ENCODE results near the gene RRM2.

DNA sequence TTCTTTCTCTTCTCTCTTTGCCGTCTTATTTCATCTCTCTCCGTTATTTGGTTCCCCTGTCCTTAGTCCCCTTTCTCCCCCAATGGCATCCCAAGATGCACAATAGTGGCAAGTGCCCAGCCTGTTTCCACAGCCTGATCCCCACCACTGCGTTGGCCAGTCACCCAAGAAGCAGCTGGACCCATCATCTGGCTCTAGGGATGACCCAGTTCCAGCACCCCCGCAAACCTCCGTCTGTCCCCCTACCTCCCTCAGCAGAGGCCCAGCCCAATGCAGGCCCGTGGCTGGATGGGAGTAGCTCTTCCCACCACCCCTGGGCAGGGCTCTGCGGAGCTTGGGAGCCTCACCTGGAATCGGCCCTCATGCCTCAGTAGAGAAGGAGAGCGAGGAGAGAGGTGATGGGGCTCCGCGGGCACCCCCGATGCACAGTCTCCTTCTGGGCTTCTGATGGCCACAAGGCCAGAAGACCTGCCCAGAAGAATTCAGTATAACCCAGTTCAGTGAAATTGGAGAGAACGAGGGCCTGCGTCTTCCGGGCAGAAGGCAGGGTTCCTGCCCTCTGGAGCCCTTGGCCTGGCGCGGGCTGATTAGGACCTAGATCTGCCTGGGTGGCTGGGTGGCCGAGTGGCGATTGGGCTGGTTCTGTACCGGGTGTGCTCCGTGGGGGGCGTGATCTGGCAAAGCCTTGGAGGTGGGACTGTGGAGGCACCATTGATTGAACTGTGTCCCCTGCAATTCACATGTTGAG is 50.9 kb downstream of the RRM2 start:
- TF ChIP-seq, protein P1, sequence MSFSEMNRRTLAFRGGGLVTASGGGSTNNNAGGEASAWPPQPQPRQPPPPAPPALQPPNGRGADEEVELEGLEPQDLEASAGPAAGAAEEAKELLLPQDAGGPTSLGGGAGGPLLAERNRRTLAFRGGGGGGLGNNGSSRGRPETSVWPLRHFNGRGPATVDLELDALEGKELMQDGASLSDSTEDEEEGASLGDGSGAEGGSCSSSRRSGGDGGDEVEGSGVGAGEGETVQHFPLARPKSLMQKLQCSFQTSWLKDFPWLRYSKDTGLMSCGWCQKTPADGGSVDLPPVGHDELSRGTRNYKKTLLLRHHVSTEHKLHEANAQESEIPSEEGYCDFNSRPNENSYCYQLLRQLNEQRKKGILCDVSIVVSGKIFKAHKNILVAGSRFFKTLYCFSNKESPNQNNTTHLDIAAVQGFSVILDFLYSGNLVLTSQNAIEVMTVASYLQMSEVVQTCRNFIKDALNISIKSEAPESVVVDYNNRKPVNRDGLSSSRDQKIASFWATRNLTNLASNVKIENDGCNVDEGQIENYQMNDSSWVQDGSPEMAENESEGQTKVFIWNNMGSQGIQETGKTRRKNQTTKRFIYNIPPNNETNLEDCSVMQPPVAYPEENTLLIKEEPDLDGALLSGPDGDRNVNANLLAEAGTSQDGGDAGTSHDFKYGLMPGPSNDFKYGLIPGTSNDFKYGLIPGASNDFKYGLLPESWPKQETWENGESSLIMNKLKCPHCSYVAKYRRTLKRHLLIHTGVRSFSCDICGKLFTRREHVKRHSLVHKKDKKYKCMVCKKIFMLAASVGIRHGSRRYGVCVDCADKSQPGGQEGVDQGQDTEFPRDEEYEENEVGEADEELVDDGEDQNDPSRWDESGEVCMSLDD (tag by site-specific recombination; IDR thresholded peaks at IDR 0.05) = no peak
- TF ChIP-seq SP2 (tag by site-specific recombination; IDR thresholded peaks at IDR 0.05) = no peak
- TF ChIP-seq ZNF174 (tag by site-specific recombination; IDR thresholded peaks at IDR 0.05) = no peak
- TF ChIP-seq, protein P2, sequence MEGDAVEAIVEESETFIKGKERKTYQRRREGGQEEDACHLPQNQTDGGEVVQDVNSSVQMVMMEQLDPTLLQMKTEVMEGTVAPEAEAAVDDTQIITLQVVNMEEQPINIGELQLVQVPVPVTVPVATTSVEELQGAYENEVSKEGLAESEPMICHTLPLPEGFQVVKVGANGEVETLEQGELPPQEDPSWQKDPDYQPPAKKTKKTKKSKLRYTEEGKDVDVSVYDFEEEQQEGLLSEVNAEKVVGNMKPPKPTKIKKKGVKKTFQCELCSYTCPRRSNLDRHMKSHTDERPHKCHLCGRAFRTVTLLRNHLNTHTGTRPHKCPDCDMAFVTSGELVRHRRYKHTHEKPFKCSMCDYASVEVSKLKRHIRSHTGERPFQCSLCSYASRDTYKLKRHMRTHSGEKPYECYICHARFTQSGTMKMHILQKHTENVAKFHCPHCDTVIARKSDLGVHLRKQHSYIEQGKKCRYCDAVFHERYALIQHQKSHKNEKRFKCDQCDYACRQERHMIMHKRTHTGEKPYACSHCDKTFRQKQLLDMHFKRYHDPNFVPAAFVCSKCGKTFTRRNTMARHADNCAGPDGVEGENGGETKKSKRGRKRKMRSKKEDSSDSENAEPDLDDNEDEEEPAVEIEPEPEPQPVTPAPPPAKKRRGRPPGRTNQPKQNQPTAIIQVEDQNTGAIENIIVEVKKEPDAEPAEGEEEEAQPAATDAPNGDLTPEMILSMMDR (tag by site-specific recombination; IDR thresholded peaks at IDR 0.05) = no peak
- no peak for TF ChIP-seq GLI4 (tag by site-specific recombination; IDR thresholded peaks at IDR 0.05)
- TF ChIP-seq, protein P3, sequence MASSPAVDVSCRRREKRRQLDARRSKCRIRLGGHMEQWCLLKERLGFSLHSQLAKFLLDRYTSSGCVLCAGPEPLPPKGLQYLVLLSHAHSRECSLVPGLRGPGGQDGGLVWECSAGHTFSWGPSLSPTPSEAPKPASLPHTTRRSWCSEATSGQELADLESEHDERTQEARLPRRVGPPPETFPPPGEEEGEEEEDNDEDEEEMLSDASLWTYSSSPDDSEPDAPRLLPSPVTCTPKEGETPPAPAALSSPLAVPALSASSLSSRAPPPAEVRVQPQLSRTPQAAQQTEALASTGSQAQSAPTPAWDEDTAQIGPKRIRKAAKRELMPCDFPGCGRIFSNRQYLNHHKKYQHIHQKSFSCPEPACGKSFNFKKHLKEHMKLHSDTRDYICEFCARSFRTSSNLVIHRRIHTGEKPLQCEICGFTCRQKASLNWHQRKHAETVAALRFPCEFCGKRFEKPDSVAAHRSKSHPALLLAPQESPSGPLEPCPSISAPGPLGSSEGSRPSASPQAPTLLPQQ (tag by site-specific recombination; IDR thresholded peaks at IDR 0.05) = no peak
- TF ChIP-seq ZNF629 (tag by site-specific recombination; IDR thresholded peaks at IDR 0.05) = no peak
- TF ChIP-seq, protein P4, sequence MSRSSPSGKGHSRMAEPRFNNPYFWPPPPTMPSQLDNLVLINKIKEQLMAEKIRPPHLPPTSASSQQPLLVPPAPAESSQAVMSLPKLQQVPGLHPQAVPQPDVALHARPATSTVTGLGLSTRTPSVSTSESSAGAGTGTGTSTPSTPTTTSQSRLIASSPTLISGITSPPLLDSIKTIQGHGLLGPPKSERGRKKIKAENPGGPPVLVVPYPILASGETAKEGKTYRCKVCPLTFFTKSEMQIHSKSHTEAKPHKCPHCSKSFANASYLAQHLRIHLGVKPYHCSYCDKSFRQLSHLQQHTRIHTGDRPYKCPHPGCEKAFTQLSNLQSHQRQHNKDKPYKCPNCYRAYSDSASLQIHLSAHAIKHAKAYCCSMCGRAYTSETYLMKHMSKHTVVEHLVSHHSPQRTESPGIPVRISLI (tag by site-specific recombination; IDR thresholded peaks at IDR 0.05) = no peak
- TF ChIP-seq ZNF23 (tag by site-specific recombination; IDR thresholded peaks at IDR 0.05; ENCODE audit: borderline replicate concordance) = no peak
- TF ChIP-seq, protein P5, sequence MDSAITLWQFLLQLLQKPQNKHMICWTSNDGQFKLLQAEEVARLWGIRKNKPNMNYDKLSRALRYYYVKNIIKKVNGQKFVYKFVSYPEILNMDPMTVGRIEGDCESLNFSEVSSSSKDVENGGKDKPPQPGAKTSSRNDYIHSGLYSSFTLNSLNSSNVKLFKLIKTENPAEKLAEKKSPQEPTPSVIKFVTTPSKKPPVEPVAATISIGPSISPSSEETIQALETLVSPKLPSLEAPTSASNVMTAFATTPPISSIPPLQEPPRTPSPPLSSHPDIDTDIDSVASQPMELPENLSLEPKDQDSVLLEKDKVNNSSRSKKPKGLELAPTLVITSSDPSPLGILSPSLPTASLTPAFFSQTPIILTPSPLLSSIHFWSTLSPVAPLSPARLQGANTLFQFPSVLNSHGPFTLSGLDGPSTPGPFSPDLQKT (IDR thresholded peaks at IDR 0.05; ENCODE audit: borderline replicate concordance, low read depth, low read length) = no peak
- TF ChIP-seq, protein P6, sequence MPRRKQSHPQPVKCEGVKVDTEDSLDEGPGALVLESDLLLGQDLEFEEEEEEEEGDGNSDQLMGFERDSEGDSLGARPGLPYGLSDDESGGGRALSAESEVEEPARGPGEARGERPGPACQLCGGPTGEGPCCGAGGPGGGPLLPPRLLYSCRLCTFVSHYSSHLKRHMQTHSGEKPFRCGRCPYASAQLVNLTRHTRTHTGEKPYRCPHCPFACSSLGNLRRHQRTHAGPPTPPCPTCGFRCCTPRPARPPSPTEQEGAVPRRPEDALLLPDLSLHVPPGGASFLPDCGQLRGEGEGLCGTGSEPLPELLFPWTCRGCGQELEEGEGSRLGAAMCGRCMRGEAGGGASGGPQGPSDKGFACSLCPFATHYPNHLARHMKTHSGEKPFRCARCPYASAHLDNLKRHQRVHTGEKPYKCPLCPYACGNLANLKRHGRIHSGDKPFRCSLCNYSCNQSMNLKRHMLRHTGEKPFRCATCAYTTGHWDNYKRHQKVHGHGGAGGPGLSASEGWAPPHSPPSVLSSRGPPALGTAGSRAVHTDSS (tag by site-specific recombination; IDR thresholded peaks at IDR 0.05) = no peak
- TF ChIP-seq RBAK (tag by site-specific recombination; IDR thresholded peaks at IDR 0.05) = no peak
- TF ChIP-seq, protein P7, sequence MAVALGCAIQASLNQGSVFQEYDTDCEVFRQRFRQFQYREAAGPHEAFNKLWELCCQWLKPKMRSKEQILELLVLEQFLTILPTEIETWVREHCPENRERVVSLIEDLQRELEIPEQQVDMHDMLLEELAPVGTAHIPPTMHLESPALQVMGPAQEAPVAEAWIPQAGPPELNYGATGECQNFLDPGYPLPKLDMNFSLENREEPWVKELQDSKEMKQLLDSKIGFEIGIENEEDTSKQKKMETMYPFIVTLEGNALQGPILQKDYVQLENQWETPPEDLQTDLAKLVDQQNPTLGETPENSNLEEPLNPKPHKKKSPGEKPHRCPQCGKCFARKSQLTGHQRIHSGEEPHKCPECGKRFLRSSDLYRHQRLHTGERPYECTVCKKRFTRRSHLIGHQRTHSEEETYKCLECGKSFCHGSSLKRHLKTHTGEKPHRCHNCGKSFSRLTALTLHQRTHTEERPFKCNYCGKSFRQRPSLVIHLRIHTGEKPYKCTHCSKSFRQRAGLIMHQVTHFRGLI (tag by site-specific recombination; IDR thresholded peaks at IDR 0.05) = no peak
- TF ChIP-seq ZBTB8A (tag by site-specific recombination; IDR thresholded peaks at IDR 0.05) = no peak

Data from HEK293 (cell line).